Naive thymus-derived CD4-positive, alpha-beta T cell (primary cell): ENCODE measurements around the gene TMEM156. TPM values are rescaled to one million over a fixed set of nuclear protein-coding genes. Genes with fewer than 3 reads are reported as not detected.

Experiments
- ATAC-seq: fragments of 150-1000 bp; cut with Tn5 transposase; 2 replicates; pipeline ENCODE4 v1.10.0; 2021; ENCODE audit warnings: mild to moderate bottlenecking, moderate library complexity
- CTCF ChIA-PET: fragments of 350-600 bp; sonication (Branson Sonifier 250); formaldehyde crosslinking; loops from one replicate; lab custom pipeline; 2021; ENCODE audit warnings: antibody characterized with exemption; lab: Charles Lee
- POLR2A ChIA-PET: fragments of 350-600 bp; sonication (Branson Sonifier 250); formaldehyde crosslinking; loops from one replicate; lab custom pipeline; 2021; ENCODE audit warnings: antibody characterized with exemption, inconsistent platforms; lab: Charles Lee
- DNase-seq, 9 donors: peaks; one replicate each; pipeline versions ENCODE4 v3.0.0 to v3.0.0-alpha.2; 2020 to 2022; ENCODE audit warnings: mixed read lengths in 1 of 9
- H3K27ac ChIP-seq: one replicate; pipeline ENCODE4 v1.7.0; 2013; ENCODE audit warnings: mild to moderate bottlenecking, low read depth, low read length, moderate library complexity
- H3K27me3 ChIP-seq, 2 donors: one replicate each; pipeline ENCODE4 v1.7.0; 2013; ENCODE audit warnings: low read length in 2 of 2, mild to moderate bottlenecking in 2 of 2, moderate library complexity in 2 of 2; ENCODE audit not compliant: control insufficient read depth in 2 of 2, insufficient read depth in 2 of 2
- H3K36me3 ChIP-seq, 3 experiments: 1 replicate in 2 of 3; 2 replicates in 1 of 3; pipeline ENCODE4 v1.7.0; 2013; ENCODE audit warnings: low read length in 3 of 3, mild to moderate bottlenecking in 3 of 3, moderate library complexity in 1 of 3; ENCODE audit not compliant: insufficient read depth in 3 of 3, control insufficient read depth in 2 of 3
- H3K4me1 ChIP-seq, 2 donors: one replicate each; pipeline ENCODE4 v1.7.0; 2013; ENCODE audit warnings: low read length in 2 of 2, mild to moderate bottlenecking in 2 of 2, moderate library complexity in 1 of 2; ENCODE audit not compliant: control insufficient read depth in 2 of 2, insufficient read depth in 2 of 2
- H3K4me3 ChIP-seq: 2 replicates; pipeline ENCODE4 v1.7.0; 2013; ENCODE audit warnings: mild to moderate bottlenecking, low read length
- H3K9me3 ChIP-seq, 3 experiments: 1 replicate in 2 of 3; 2 replicates in 1 of 3; pipeline ENCODE4 v1.7.0; 2013; ENCODE audit warnings: low read length in 3 of 3; ENCODE audit not compliant: control insufficient read depth in 2 of 3
- H3K27ac Mint-ChIP-seq, 9 donors: one replicate each; pipeline ENCODE4 v1.8.0; 2020 to 2022; ENCODE audit warnings: mixed read lengths in 9 of 9, mild to moderate bottlenecking in 8 of 9, moderate library complexity in 5 of 9, inconsistent platforms in 2 of 9
- H3K27me3 Mint-ChIP-seq, 5 donors: one replicate each; pipeline ENCODE4 v1.8.0; 2021 to 2022; ENCODE audit warnings: mixed read lengths in 5 of 5, mild to moderate bottlenecking in 1 of 5
- H3K36me3 Mint-ChIP-seq, 5 donors: one replicate each; pipeline ENCODE4 v1.8.0; 2020 to 2022; ENCODE audit warnings: mixed read lengths in 5 of 5, mild to moderate bottlenecking in 3 of 5, inconsistent platforms in 1 of 5
- H3K4me1 Mint-ChIP-seq, 7 donors: one replicate each; pipeline ENCODE4 v1.8.0; 2020 to 2022; ENCODE audit warnings: mixed read lengths in 7 of 7, mild to moderate bottlenecking in 3 of 7, inconsistent platforms in 1 of 7
- H3K4me3 Mint-ChIP-seq, 10 donors: one replicate each; pipeline ENCODE4 v1.8.0; 2020 to 2022; ENCODE audit warnings: mild to moderate bottlenecking in 10 of 10, mixed read lengths in 10 of 10, moderate library complexity in 6 of 10, inconsistent platforms in 2 of 10
- H3K9me3 Mint-ChIP-seq, 11 donors: one replicate each; pipeline ENCODE4 v1.8.0; 2020 to 2022; ENCODE audit warnings: mixed read lengths in 11 of 11, mild to moderate bottlenecking in 4 of 11, inconsistent platforms in 1 of 11, moderate library complexity in 1 of 11
- intact Hi-C, 2 donors: fragments of 100-400 bp; cut with micrococcal nuclease; formaldehyde crosslinking; loops; one replicate each; pipeline ENCODE4 v1.15.1; 2023
- polyA plus RNA-seq, 2 donors: library from polyadenylated mRNA; unstranded; fragments of 300-500 nt; fragmentation: Illumina TruSeq; gene quantifications; one replicate each; pipeline ENCODE4 v1.2.3, GENCODE V29; 2021
- total RNA-seq, 6 experiments: library from RNA in 5 of 6; stranded (reverse) in 5 of 6; gene quantifications; 1 replicate in 5 of 6; 2 replicates in 1 of 6; pipeline ENCODE4 v1.2.3 and lab custom pipeline; 2021 to 2026

TMEM156 gene
- total and polyA plus RNA-seq, 7 experiments from 2014 or later, result 8.6 to 37.0 (median 11.4) TPM

- POLR2A ChIA-PET, result no interaction called here
- Histone ChIP-seq H3K27ac (no peak overlapping the region), H3K9me3 (no peaks in the 10 kb centered on the region), H3K4me3 (no peak overlapping the region), H3K36me3 (no peaks in the 10 kb centered on the region), H3K4me1 (no peaks in the 10 kb centered on the region), H3K27me3 (no peaks in the 10 kb centered on the region)
- ATAC-seq (no peak), DNase-seq (no peak)
- Mint-ChIP-seq H3K4me3 (no peak overlapping the region), H3K9me3 (no peaks in the 10 kb centered on the region), H3K27me3 (peaks cover 0 to 4% (median 0%) of the 10 kb centered on the region in 5 donors), H3K27ac (no peak overlapping the region), H3K4me1 (peaks cover 0 to 2% (median 0%) of the 10 kb centered on the region in 7 donors), H3K36me3 (no peaks in the 10 kb centered on the region)
- CTCF ChIA-PET, result interaction anchor here (0.9 kb wide), 1 partner anchor 15 kb away, joined by 3 read pairs; no protein-coding TSS in a partner anchor
- intact Hi-C loops, result no loop called here
Observed at GRCh38 chr4:38928568-38928967, 103.6 kb downstream of the TMEM156 start.

- intact Hi-C loops, result no loop called here
- H3K4me1 ChIP-seq, result no peaks in the 10 kb centered on the region
- no peaks in the 10 kb centered on the region for H3K27me3 ChIP-seq
- DNase-seq (no peak), ATAC-seq (no peak)
- H3K36me3 Mint-ChIP-seq, result no peaks in the 10 kb centered on the region
- no peaks in the 10 kb centered on the region for H3K36me3 ChIP-seq
- POLR2A ChIA-PET, result no interaction called here
- CTCF ChIA-PET, result no interaction called here
- no peak overlapping the region for H3K4me3 ChIP-seq
- no peak overlapping the region for H3K27ac ChIP-seq
- peak overlapping the region in 1 of 9 donors; percentile 63 for H3K27ac Mint-ChIP-seq
- H3K27me3 Mint-ChIP-seq, result peaks cover 0 to 4% (median 0%) of the 10 kb centered on the region in 5 donors
- no peaks in the 10 kb centered on the region for H3K9me3 ChIP-seq
- no peaks in the 10 kb centered on the region for H3K9me3 Mint-ChIP-seq
- H3K4me1 Mint-ChIP-seq, result peaks cover 0 to 2% (median 0%) of the 10 kb centered on the region in 7 donors
- H3K4me3 Mint-ChIP-seq, result no peak overlapping the region
Observed at GRCh38 chr4:38926896-38927295, 105.3 kb downstream of the TMEM156 start.

GRCh38 chr4:38925492-38926413, 106.5 kb downstream of the TMEM156 start:
- no peak overlapping the region for H3K4me3 Mint-ChIP-seq
- Histone ChIP-seq H3K27ac (no peak overlapping the region), H3K27me3 (no peaks in the 10 kb centered on the region), H3K4me1 (no peaks in the 10 kb centered on the region), H3K9me3 (no peaks in the 10 kb centered on the region), H3K36me3 (no peaks in the 10 kb centered on the region), H3K4me3 (no peak overlapping the region)
- DNase-seq (no peak), ATAC-seq (no peak)
- peaks cover 0 to 5% (median 3%) of the 10 kb centered on the region in 7 donors for H3K4me1 Mint-ChIP-seq
- H3K27ac Mint-ChIP-seq, result peak overlapping the region in 1 of 9 donors; percentile 67
- no peaks in the 10 kb centered on the region for H3K9me3 Mint-ChIP-seq
- H3K27me3 Mint-ChIP-seq, result peaks cover 0 to 4% (median 0%) of the 10 kb centered on the region in 5 donors
- ChIA-PET POLR2A (interaction anchor here (1.5 kb wide), 1 partner anchor 10 kb away, joined by 4 read pairs; no protein-coding TSS in a partner anchor), CTCF (no interaction called here)
- H3K36me3 Mint-ChIP-seq, result peaks cover 0 to 4% (median 0%) of the 10 kb centered on the region in 5 donors
- intact Hi-C loops, result no loop called here

GRCh38 chr4:38924353-38924752, 107.9 kb downstream of the TMEM156 start:
- H3K9me3 ChIP-seq, result no peaks in the 10 kb centered on the region
- no peak for ATAC-seq
- Mint-ChIP-seq H3K4me3 (no peak overlapping the region), H3K9me3 (no peaks in the 10 kb centered on the region), H3K27me3 (peaks cover 0 to 4% (median 0%) of the 10 kb centered on the region in 5 donors), H3K4me1 (peaks cover 5 to 10% (median 7%) of the 10 kb centered on the region in 7 donors), H3K36me3 (peaks cover 0 to 4% (median 0%) of the 10 kb centered on the region in 5 donors), H3K27ac (no peak overlapping the region)
- POLR2A ChIA-PET, result interaction anchor here (0.5 to 1.5 kb wide), 3 partner anchors 8 to 37 kb away, joined by 3 to 4 read pairs (median 3); no protein-coding TSS in a partner anchor
- H3K4me3 ChIP-seq, result no peak overlapping the region
- CTCF ChIA-PET, result interaction anchor here (1.2 kb wide), 1 partner anchor 21 kb away, joined by 3 read pairs; no protein-coding TSS in a partner anchor
- H3K27me3 ChIP-seq, result no peaks in the 10 kb centered on the region
- H3K27ac ChIP-seq, result no peak overlapping the region
- no peaks in the 10 kb centered on the region for H3K36me3 ChIP-seq
- no peak for DNase-seq
- intact Hi-C loops, result loop anchor here in 1 of 2 donors (5.0 kb wide), 1 partner anchor 48 kb away; no protein-coding TSS in a partner anchor
- H3K4me1 ChIP-seq, result no peaks in the 10 kb centered on the region

GRCh38 chr4:38923746-38924145, 108.5 kb downstream of the TMEM156 start:
- Histone ChIP-seq H3K9me3 (no peaks in the 10 kb centered on the region), H3K36me3 (no peaks in the 10 kb centered on the region), H3K27me3 (no peaks in the 10 kb centered on the region), H3K4me3 (no peak overlapping the region), H3K27ac (no peak overlapping the region), H3K4me1 (no peaks in the 10 kb centered on the region)
- intact Hi-C loops, result loop anchor here in 1 of 2 donors (5.0 kb wide), 1 partner anchor 49 kb away; no protein-coding TSS in a partner anchor
- POLR2A ChIA-PET, result interaction anchor here (0.5 to 0.6 kb wide), 2 partner anchors 36 to 38 kb away, joined by 3 read pairs; no protein-coding TSS in a partner anchor
- H3K9me3 Mint-ChIP-seq, result no peaks in the 10 kb centered on the region
- CTCF ChIA-PET, result interaction anchor here (0.6 to 1.2 kb wide), 2 partner anchors 21 to 975 kb away, joined by 3 read pairs; no protein-coding TSS in a partner anchor
- H3K4me3 Mint-ChIP-seq, result no peak overlapping the region
- peaks cover 0 to 4% (median 0%) of the 10 kb centered on the region in 5 donors for H3K36me3 Mint-ChIP-seq
- peaks cover 0 to 4% (median 0%) of the 10 kb centered on the region in 5 donors for H3K27me3 Mint-ChIP-seq
- no peak overlapping the region for H3K27ac Mint-ChIP-seq
- H3K4me1 Mint-ChIP-seq, result peaks cover 5 to 10% (median 7%) of the 10 kb centered on the region in 7 donors
- DNase-seq (no peak), ATAC-seq (no peak)

- H3K4me3 Mint-ChIP-seq, result no peak overlapping the region
- peaks cover 5 to 10% (median 7%) of the 10 kb centered on the region in 7 donors for H3K4me1 Mint-ChIP-seq
- Histone ChIP-seq H3K27me3 (no peaks in the 10 kb centered on the region), H3K4me1 (no peaks in the 10 kb centered on the region), H3K27ac (no peak overlapping the region), H3K36me3 (no peaks in the 10 kb centered on the region), H3K9me3 (no peaks in the 10 kb centered on the region), H3K4me3 (no peak overlapping the region)
- DNase-seq (no peak), ATAC-seq (no peak)
- CTCF ChIA-PET, result no interaction called here
- POLR2A ChIA-PET, result no interaction called here
- H3K36me3 Mint-ChIP-seq, result peaks cover 0 to 7% (median 0%) of the 10 kb centered on the region in 5 donors
- intact Hi-C loops, result loop anchor here in 1 of 2 donors (5.0 kb wide), 1 partner anchor 51 kb away; no protein-coding TSS in a partner anchor
- H3K27me3 Mint-ChIP-seq, result no peaks in the 10 kb centered on the region
- H3K9me3 Mint-ChIP-seq, result peaks cover 0 to 3% (median 0%) of the 10 kb centered on the region in 11 donors
- no peak overlapping the region for H3K27ac Mint-ChIP-seq
Observed at GRCh38 chr4:38921151-38921550, 111.1 kb downstream of the TMEM156 start.
